Mucosa of descending colon (tissue), 3 donors: Measurements from ENCODE around the gene PLCG2. TPM values are rescaled to one million over a fixed set of nuclear protein-coding genes. Genes with fewer than 3 reads are reported as not detected.

Experiments
- ATAC-seq: fragments of 200-7000 bp; cut with Tn5 transposase; one replicate; pipeline ENCODE4 v1.9.1; 2020; ENCODE audit warnings: mild to moderate bottlenecking, moderate library complexity
- DNase-seq, 3 donors: peaks; one replicate each; pipeline ENCODE4 v3.0.0-alpha.2; 2020
- H3K36me3 ChIP-seq: fragments of 200-600 bp; one replicate; pipeline ENCODE4 v1.8.0; 2021; ENCODE audit warnings: low read depth, mild to moderate bottlenecking
- H3K4me1 ChIP-seq: fragments of 200-600 bp; one replicate; pipeline ENCODE4 v1.8.0; 2021; ENCODE audit warnings: low read depth, mild to moderate bottlenecking
- H3K4me3 ChIP-seq: fragments of 200-600 bp; one replicate; pipeline ENCODE4 v1.8.0; 2021; ENCODE audit warnings: mild to moderate bottlenecking
- H3K9me3 ChIP-seq: fragments of 200-600 bp; one replicate; pipeline ENCODE4 v1.8.0; 2021; ENCODE audit warnings: mild to moderate bottlenecking
- intact Hi-C, 2 donors: fragments of 100-400 bp; cut with DNase I in 1 of 2; cut with micrococcal nuclease in 1 of 2; formaldehyde crosslinking; loops; one replicate each; pipeline versions ENCODE4 v1.11.0 to v1.11.1; 2022; cut with DNase I, micrococcal nuclease
- total RNA-seq, 3 donors: library from RNA; stranded (reverse); fragmentation: NEBNext Ultra II Directional in 2 of 3; extraction: Animal tissue kit (Norgen Biotek cat#: 25700) in 2 of 3; gene quantifications; one replicate each; pipeline versions ENCODE4 v1.2.1 to v1.2.4, GENCODE V29; 2021 to 2023
- TF ChIP-seq, protein P1 (sequence below): fragments of 200-600 bp; IDR thresholded peaks from one replicate; pipeline ENCODE4 v1.8.0; 2022; ENCODE audit warnings: antibody characterized with exemption, mild to moderate bottlenecking
- donor health status: DM: no; HTN: no; CAD: no; lungs with moderate emphysema.
- donor health status: DM: no; HTN: no; CAD: no.
- donor health status: DM: no; HTN: yes; CAD: no.

The PLCG2 gene
- total RNA-seq, 3 donors from 2014 or later, result 14.7 to 19.5 (median 15.0) TPM

DNA sequence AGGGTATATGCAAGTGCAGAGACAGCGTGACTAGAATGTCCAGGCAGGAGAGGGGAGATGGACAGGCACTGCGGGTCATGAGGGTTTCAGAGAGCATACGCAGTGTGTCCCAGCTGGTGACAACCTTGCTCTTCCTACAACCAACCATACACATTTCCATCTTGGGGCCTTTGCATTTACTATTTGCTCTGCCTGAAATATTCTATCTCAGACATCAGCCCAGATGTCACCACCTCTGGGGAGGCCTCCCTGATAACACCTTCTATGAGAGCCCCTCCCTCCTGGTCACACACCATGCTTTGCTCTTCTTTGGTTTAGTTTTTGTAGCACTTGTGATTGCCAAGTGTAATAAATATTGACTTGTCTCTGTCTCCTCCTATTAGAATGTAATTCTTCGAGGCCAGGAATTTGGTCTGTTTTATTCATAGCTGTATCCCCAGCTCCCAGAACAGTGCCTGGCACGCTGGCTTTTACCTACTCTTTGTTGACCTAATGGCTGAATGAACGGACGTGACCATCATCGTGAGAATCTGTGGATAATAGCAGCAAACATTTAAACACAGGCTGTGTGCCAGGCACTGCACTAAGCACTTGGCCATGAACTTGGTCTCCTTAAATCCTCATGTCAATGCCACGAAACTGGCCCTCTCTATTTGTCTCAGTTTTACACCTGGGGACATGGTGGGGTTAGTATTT lies 51.9 kb downstream of the PLCG2 start:
- ATAC-seq (peak; percentile 19), DNase-seq (no peak)
- Histone ChIP-seq H3K4me1 (no peaks in the 10 kb centered on the region), H3K36me3 (no peaks in the 10 kb centered on the region), H3K9me3 (no peaks in the 10 kb centered on the region), H3K4me3 (no peak overlapping the region)
- intact Hi-C loops, result no loop called here
- TF ChIP-seq, protein P1, sequence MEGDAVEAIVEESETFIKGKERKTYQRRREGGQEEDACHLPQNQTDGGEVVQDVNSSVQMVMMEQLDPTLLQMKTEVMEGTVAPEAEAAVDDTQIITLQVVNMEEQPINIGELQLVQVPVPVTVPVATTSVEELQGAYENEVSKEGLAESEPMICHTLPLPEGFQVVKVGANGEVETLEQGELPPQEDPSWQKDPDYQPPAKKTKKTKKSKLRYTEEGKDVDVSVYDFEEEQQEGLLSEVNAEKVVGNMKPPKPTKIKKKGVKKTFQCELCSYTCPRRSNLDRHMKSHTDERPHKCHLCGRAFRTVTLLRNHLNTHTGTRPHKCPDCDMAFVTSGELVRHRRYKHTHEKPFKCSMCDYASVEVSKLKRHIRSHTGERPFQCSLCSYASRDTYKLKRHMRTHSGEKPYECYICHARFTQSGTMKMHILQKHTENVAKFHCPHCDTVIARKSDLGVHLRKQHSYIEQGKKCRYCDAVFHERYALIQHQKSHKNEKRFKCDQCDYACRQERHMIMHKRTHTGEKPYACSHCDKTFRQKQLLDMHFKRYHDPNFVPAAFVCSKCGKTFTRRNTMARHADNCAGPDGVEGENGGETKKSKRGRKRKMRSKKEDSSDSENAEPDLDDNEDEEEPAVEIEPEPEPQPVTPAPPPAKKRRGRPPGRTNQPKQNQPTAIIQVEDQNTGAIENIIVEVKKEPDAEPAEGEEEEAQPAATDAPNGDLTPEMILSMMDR, result no peak

DNA sequence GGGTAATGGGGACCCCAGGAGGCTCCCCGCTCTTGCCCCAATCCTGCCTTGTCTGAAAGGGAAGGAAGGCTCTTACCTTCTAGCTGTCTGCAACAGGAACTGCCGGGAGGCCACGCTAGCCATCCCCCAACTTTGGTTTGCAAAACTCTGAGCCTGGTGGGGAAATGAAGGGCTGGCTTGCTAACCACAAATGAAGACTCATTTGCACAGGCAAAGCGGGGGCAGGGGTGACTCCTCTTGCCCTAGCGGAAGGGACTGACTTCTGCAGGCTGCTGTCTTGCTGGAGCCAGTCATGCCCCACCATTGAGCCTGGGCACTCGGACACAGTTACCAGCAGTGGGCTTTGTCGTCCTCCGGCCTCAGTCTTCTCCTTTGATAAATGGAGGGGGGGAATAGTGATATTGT lies 52.6 kb downstream of the PLCG2 start:
- H3K4me3 ChIP-seq, result no peak overlapping the region
- ATAC-seq (peak; percentile 82), DNase-seq (peak; percentile 55 to 82 (median 58))
- intact Hi-C loops, result no loop called here
- H3K9me3 ChIP-seq, result no peaks in the 10 kb centered on the region
- H3K36me3 ChIP-seq, result no peaks in the 10 kb centered on the region
- no peaks in the 10 kb centered on the region for H3K4me1 ChIP-seq
- TF ChIP-seq, protein P1, result no peak

DNA sequence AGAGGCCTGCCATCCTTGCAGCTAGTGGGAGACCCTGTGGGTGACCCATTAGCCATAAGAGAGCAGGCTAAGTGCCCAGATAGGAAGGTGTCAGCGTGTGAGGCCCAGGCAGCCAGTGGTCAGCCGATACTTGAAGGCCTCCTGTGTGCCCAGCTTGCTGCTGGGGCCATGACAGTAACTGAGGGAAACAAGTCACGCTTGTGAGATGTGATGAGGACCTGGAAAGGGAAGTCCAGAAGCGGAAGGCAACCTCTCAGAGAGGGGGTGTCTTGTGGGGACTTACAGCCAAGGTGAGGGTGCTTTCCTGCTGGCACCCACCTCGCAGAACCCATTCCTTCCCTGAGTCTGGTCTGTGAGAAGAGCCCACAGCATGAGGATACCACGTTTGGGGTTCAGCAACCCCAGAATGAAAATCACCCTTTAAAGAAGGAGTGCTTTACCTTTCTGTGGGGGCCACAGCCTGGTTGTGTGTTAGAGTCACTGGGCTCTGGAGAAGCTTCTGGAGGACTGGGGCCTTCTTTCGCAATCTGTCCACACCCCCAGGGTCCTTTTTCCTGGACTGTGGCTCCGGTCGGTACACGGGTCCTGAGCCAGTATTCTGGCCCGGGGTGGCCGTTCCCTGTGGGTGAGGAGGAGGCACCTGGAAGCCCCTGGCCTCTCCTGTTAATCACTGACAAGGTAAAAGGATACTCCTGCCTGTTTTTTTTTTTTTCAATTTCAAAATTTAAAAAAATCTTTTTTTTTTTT lies 53.9 kb downstream of the PLCG2 start:
- no peak for ATAC-seq

DNA sequence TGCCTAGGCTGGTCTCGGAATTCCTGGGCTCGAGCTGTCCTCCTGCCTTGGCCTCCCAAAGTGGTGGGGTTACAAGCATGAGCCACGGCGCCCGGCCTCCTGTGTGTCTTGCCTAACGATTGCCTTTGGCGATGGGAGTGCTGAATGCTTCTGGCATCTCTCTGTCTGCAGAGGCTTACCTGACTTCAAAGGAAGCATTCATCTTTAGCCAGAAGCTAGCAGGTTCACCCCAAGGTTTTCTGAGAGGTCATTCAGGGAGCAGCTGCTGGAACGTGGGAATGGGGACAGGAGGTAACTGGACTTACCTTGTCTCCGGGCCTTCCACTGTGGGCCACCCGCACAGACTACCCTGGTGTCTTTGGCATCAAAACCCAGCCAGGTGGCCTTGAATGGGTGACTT lies 54.7 kb downstream of the PLCG2 start:
- TF ChIP-seq, protein P1, result no peak
- no peak for ATAC-seq
- no peak for DNase-seq
- intact Hi-C loops, result no loop called here
- Histone ChIP-seq H3K4me1 (no peaks in the 10 kb centered on the region), H3K9me3 (no peaks in the 10 kb centered on the region), H3K4me3 (no peak overlapping the region), H3K36me3 (no peaks in the 10 kb centered on the region)

More for the DNA sequence above, 53.9 kb downstream of the PLCG2 start:
- H3K36me3 ChIP-seq, result no peaks in the 10 kb centered on the region
- TF ChIP-seq, protein P1, result no peak
- H3K4me3 ChIP-seq, result no peak overlapping the region
- DNase-seq, result no peak
- H3K9me3 ChIP-seq, result no peaks in the 10 kb centered on the region
- no peaks in the 10 kb centered on the region for H3K4me1 ChIP-seq
- intact Hi-C loops, result no loop called here

DNA sequence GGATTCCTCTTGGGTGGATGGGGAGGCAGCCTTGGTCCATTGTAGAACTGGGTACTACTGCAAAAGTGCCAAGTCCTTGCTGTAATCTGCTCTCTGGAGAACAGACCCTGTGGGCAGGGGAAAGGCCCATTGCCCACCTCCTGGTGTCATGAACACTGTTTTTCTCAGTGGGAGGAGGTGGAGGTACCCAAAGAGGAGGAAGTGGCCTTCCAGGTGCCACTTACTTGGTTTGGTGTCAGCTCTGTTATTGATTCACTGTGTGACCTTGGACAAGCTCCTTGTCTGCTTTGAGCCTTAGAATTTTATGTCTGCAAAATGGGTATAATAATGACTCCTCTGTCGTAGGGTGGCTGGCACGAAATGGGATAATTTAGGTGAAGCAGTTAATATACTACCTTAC lies 55.8 kb downstream of the PLCG2 start:
- no peak for ATAC-seq
- DNase-seq, result no peak
- intact Hi-C loops, result no loop called here
- Histone ChIP-seq H3K4me1 (no peaks in the 10 kb centered on the region), H3K9me3 (no peaks in the 10 kb centered on the region), H3K4me3 (no peak overlapping the region), H3K36me3 (no peaks in the 10 kb centered on the region)
- TF ChIP-seq, protein P1, result no peak
